K562 (cell line): ENCODE results near the gene TSPAN13. TPM values are rescaled to one million over a fixed set of nuclear protein-coding genes. Genes with fewer than 3 reads are reported as not detected.

Source experiments
- ARID4B ChIP-seq: sonication (generic); formaldehyde crosslinking; IDR thresholded peaks from 2 replicates; pipeline ENCODE4 v1.8.0; 2022; ENCODE audit warnings: mild to moderate bottlenecking, missing genetic modification reagents
- COPS2 ChIP-seq: fragments of 450-650 bp; conservative IDR thresholded peaks from 2 replicates; pipeline ENCODE4 v1.6.1; 2016; ENCODE audit warnings: mild to moderate bottlenecking, moderate library complexity
- CREB1 ChIP-seq, 2 experiments: sonication (generic) in 1 of 2; formaldehyde crosslinking in 1 of 2; IDR thresholded peaks; 2 replicates each; pipeline versions ENCODE4 v1.6.1 to v1.8.0; 2012 to 2022; ENCODE audit warnings: inconsistent platforms in 1 of 2, mild to moderate bottlenecking in 1 of 2, missing genetic modification reagents in 1 of 2, moderate library complexity in 1 of 2
- MLX ChIP-seq, 2 experiments: fragments of 450-650 bp in 1 of 2; sonication (generic) in 1 of 2; formaldehyde crosslinking; conservative IDR thresholded peaks; 2 replicates each; pipeline versions ENCODE4 v1.4.0 to v1.8.1; 2020 to 2022; ENCODE audit warnings: mild to moderate bottlenecking in 1 of 2, missing genetic modification reagents in 1 of 2
- PHF21A ChIP-seq: fragments of 450-650 bp; IDR thresholded peaks from 2 replicates; pipeline ENCODE4 v1.6.1; 2017; ENCODE audit warnings: low read depth, borderline replicate concordance
- SNAPC5 ChIP-seq: fragments of 250-450 bp; sonication (Bioruptor Pico); IDR thresholded peaks from 2 replicates; pipeline ENCODE4 v1.8.0; 2021; ENCODE audit warnings: moderate library complexity, mild to moderate bottlenecking, inconsistent platforms
- SUPT5H ChIP-seq: fragments of 450-650 bp; IDR thresholded peaks from 2 replicates; pipeline ENCODE4 v1.6.1; 2016
- TCF7 ChIP-seq: sonication (generic); IDR thresholded peaks from 2 replicates; pipeline ENCODE4 v1.6.1; 2016; ENCODE audit warnings: antibody characterized with exemption, borderline replicate concordance
- YY1 ChIP-seq, 3 experiments: IDR thresholded peaks; 2 replicates each; pipeline ENCODE4 v1.6.1; 2011; ENCODE audit warnings: low read length in 2 of 3, mild to moderate bottlenecking in 2 of 3, moderate library complexity in 2 of 3, borderline replicate concordance in 1 of 3, control low read depth in 1 of 3, low read depth in 1 of 3; ENCODE audit not compliant: insufficient read depth in 3 of 3, insufficient replicate concordance in 2 of 3, control insufficient read depth in 1 of 3, insufficient read length in 1 of 3; ENCODE audit errors: extremely low read depth in 1 of 3
- ZNF512 ChIP-seq: IDR thresholded peaks from 2 replicates; pipeline ENCODE4 v1.6.1; 2016; ENCODE audit warnings: missing genetic modification characterization, missing compliant biosample characterization
- ZNF609 ChIP-seq: sonication (generic); formaldehyde crosslinking; IDR thresholded peaks from 2 replicates; pipeline ENCODE4 v1.8.1; 2023; ENCODE audit warnings: missing genetic modification reagents, mild to moderate bottlenecking, borderline replicate concordance
- ZNF76 ChIP-seq: fragments of 250-450 bp; sonication (Bioruptor Pico); IDR thresholded peaks from 2 replicates; pipeline ENCODE4 v1.4.0; 2020; ENCODE audit warnings: mild to moderate bottlenecking, moderate library complexity, borderline replicate concordance
- ZNF79 ChIP-seq: fragments of 250-450 bp; sonication (Bioruptor Pico); IDR thresholded peaks from 2 replicates; pipeline ENCODE4 v1.4.0; 2020; ENCODE audit warnings: low read depth, mild to moderate bottlenecking, moderate library complexity
- polyA plus RNA-seq, 8 experiments: library from polyadenylated mRNA; depleted of rRNA in 4 of 8; stranded (reverse) in 5 of 8; unstranded in 3 of 8; fragments of >200 nt; fragmentation: Nextera tagmentation in 2 of 8; fragmentation: Illumina TruSeq in 1 of 8; extraction: Ambion mirVana in 2 of 8; extraction: Trizol in 1 of 8; gene quantifications; 2 replicates each; pipeline versions ENCODE4 v1.2.1 to v1.2.3, GENCODE V29; 2011 to 2014; ENCODE audit warnings: inconsistent platforms in 1 of 8, missing spikeins in 1 of 8
- total RNA-seq, 7 experiments: library from RNA; depleted of rRNA in 6 of 7; stranded (reverse); fragments of >200 nt in 6 of 7; fragmentation: Illumina TruSeq in 2 of 7; extraction: Trizol in 2 of 7; gene quantifications; 2 replicates each; pipeline versions ENCODE4 v1.2.1 to v1.2.3, GENCODE V29; 2011 to 2021; ENCODE audit warnings: low replicate concordance in 1 of 7

Gene TSPAN13
- total and polyA plus RNA-seq, 9 of the 15 experiments (the other 6 are each of a cell fraction or from before 2014, with no cell fraction given) = 7.8 to 46.3 (median 20.0) TPM

GRCh38 chr7:16753102-16753931 lies at the start of gene TSPAN13 (continued):
- TF ChIP-seq ZNF609 (no peak), ARID4B (no peak), ZNF512 (tag) (peak; percentile 91), CREB1 (IDR thresholded peaks at IDR 0.05) (peak; percentile 80), CREB1 (CRISPR knock-in tag; IDR thresholded peaks at IDR 0.05) (peak; percentile 63; the same call in 1 of the 2 replicates), SNAPC5 (CRISPR knock-in tag) (no peak), MLX (CRISPR knock-in tag; conservative IDR thresholded peaks at IDR 0.05) (no peak), YY1 (IDR thresholded peaks at IDR 0.05; ENCODE audit: borderline replicate concordance in 1 of 3, control insufficient read depth in 1 of 3, extremely low read depth in 1 of 3, insufficient read depth in 3 of 3, insufficient read length in 1 of 3, insufficient replicate concordance in 2 of 3, low read depth in 1 of 3, low read length in 2 of 3) (no peak), COPS2 (no peak), ZNF76 (CRISPR knock-in tag) (no peak), ZNF79 (CRISPR knock-in tag) (no peak), TCF7 (no peak), SUPT5H (0 out of 2 replicates have a peak, but pooled peaks have one; percentile 27), PHF21A (no peak)
